H1 (cell line): Measurements from ENCODE around the gene MS4A15. TPM values are rescaled to one million over a fixed set of nuclear protein-coding genes. Genes with fewer than 3 reads are reported as not detected.

Source experiments
- CTCF ChIA-PET: fragments of 300-600 bp; sonication (Branson Sonifier 250); formaldehyde crosslinking; loops from one replicate; lab custom pipeline; 2021; ENCODE audit not compliant: partially characterized antibody; lab: Charles Lee
- POLR2A ChIA-PET: fragments of 300-600 bp; sonication (Branson Sonifier 250); formaldehyde crosslinking; loops from one replicate; lab custom pipeline; 2021; ENCODE audit warnings: inconsistent platforms; ENCODE audit not compliant: partially characterized antibody; lab: Charles Lee
- DNase-seq, 2 experiments: peaks; one replicate each; pipeline versions ENCODE4 v3.0.0 to v3.0.0-alpha.2; 2010 to 2022; ENCODE audit warnings: low spot score in 2 of 2, low read depth in 1 of 2, mixed read lengths in 1 of 2
- FAIRE-seq: peaks from 2 replicates; lab custom pipeline; 2011; peaks lifted over from hg19 to GRCh38; lab: Jason Lieb, UNC
- H2AFZ ChIP-seq: 2 replicates; pipeline ENCODE4 v1.8.1; 2012; ENCODE audit warnings: low read length, inconsistent platforms
- H2AK5ac ChIP-seq: 2 replicates; pipeline ENCODE4 v1.6.1; 2013; ENCODE audit warnings: low read depth, low read length
- H2BK120ac ChIP-seq: replicated peaks from 2 replicates; pipeline ENCODE3; 2013; ENCODE audit warnings: low read depth, low read length, inconsistent platforms
- H2BK12ac ChIP-seq: 2 replicates; pipeline ENCODE4 v1.6.1; 2013; ENCODE audit warnings: low read depth, low read length
- H2BK15ac ChIP-seq: 2 replicates; pipeline ENCODE4 v1.6.1; 2013; ENCODE audit warnings: low read length
- H2BK20ac ChIP-seq: 2 replicates; pipeline ENCODE4 v1.6.1; 2013; ENCODE audit warnings: low read length
- H2BK5ac ChIP-seq: 2 replicates; pipeline ENCODE4 v1.6.1; 2013; ENCODE audit warnings: low read depth, low read length
- H3K14ac ChIP-seq: 2 replicates; pipeline ENCODE4 v1.6.1; 2013; ENCODE audit warnings: inconsistent platforms; ENCODE audit not compliant: insufficient read length
- H3K18ac ChIP-seq: 2 replicates; pipeline ENCODE4 v1.6.1; 2013; ENCODE audit warnings: low read length; ENCODE audit errors: extremely low read depth
- H3K23ac ChIP-seq: 2 replicates; pipeline ENCODE4 v1.6.1; 2013; ENCODE audit warnings: inconsistent platforms; ENCODE audit not compliant: insufficient read length
- H3K23me2 ChIP-seq: 2 replicates; pipeline ENCODE4 v1.6.1; 2013; ENCODE audit warnings: low read depth, low read length
- H3K27ac ChIP-seq: 2 replicates; pipeline ENCODE4 v1.6.1; 2011; ENCODE audit warnings: low read depth, low read length, inconsistent platforms
- H3K27me3 ChIP-seq, 4 experiments: replicated peaks in 1 of 4; 1 replicate in 1 of 4; 2 replicates in 3 of 4; pipeline versions ENCODE4 v1.6.1 to v1.8.1; 2011 to 2013; ENCODE audit warnings: low read length in 3 of 4, mild to moderate bottlenecking in 3 of 4, inconsistent platforms in 2 of 4, mixed read lengths in 2 of 4, moderate library complexity in 1 of 4; ENCODE audit not compliant: control insufficient read depth in 3 of 4, insufficient read depth in 3 of 4; ENCODE audit errors: extremely low read depth in 1 of 4
- H3K36me3 ChIP-seq, 4 experiments: 2 replicates each; pipeline versions ENCODE4 v1.6.1 to v1.8.1; 2011 to 2013; ENCODE audit warnings: mild to moderate bottlenecking in 4 of 4, low read length in 3 of 4, moderate library complexity in 2 of 4, control low read depth in 1 of 4, inconsistent platforms in 1 of 4; ENCODE audit not compliant: insufficient read depth in 4 of 4, control insufficient read depth in 2 of 4
- H3K4ac ChIP-seq: replicated peaks from 2 replicates; pipeline ENCODE3; 2013; ENCODE audit warnings: low read length, low read depth, mixed read lengths, inconsistent platforms; ENCODE audit not compliant: insufficient read length
- H3K4me1 ChIP-seq, 4 experiments: replicated peaks in 1 of 4; 1 replicate in 1 of 4; 2 replicates in 3 of 4; pipeline versions ENCODE4 v1.6.1 to v1.8.1; 2011 to 2013; ENCODE audit warnings: low read length in 3 of 4, inconsistent platforms in 2 of 4, mixed read lengths in 1 of 4; ENCODE audit not compliant: insufficient read depth in 4 of 4, control insufficient read depth in 3 of 4
- H3K4me2 ChIP-seq, 2 experiments: 2 replicates each; pipeline versions ENCODE4 v1.6.1 to v1.8.1; 2011 to 2013; ENCODE audit warnings: low read depth in 2 of 2, low read length in 2 of 2, control low read depth in 1 of 2, inconsistent platforms in 1 of 2, mild to moderate bottlenecking in 1 of 2; ENCODE audit not compliant: insufficient read depth in 1 of 2
- H3K4me3 ChIP-seq, 4 experiments: fragments of 200-600, 300-600 bp in 1 of 4; sonication (generic), shearing (Covaris generic), sonication (Bioruptor Twin) in 1 of 4; 2 replicates each; pipeline versions ENCODE4 v1.5.1 to v1.8.1; 2011 to 2016; ENCODE audit warnings: low read length in 4 of 4, low read depth in 3 of 4, control low read depth in 2 of 4, inconsistent platforms in 2 of 4, mild to moderate bottlenecking in 2 of 4, mixed read lengths in 1 of 4, moderate library complexity in 1 of 4; ENCODE audit not compliant: insufficient read depth in 2 of 4; ENCODE audit errors: extremely low read depth in 1 of 4
- H3K56ac ChIP-seq: replicated peaks from 2 replicates; pipeline ENCODE3; 2013; ENCODE audit warnings: low read depth, mild to moderate bottlenecking, mixed read lengths, low read length, inconsistent platforms; ENCODE audit not compliant: insufficient read length
- H3K79me1 ChIP-seq: 2 replicates; pipeline ENCODE4 v1.6.1; 2013; ENCODE audit warnings: low read depth, low read length, control low read depth
- H3K79me2 ChIP-seq, 2 experiments: 2 replicates each; pipeline versions ENCODE4 v1.6.1 to v1.8.1; 2012 to 2013; ENCODE audit warnings: low read length in 2 of 2, mild to moderate bottlenecking in 2 of 2, inconsistent platforms in 1 of 2; ENCODE audit not compliant: insufficient read depth in 2 of 2, control insufficient read depth in 1 of 2
- H3K9ac ChIP-seq, 4 experiments: replicated peaks in 1 of 4; 1 replicate in 1 of 4; 2 replicates in 3 of 4; pipeline versions ENCODE4 v1.6.1 to v1.8.1; 2011 to 2013; ENCODE audit warnings: low read depth in 3 of 4, low read length in 3 of 4, control low read depth in 2 of 4, mild to moderate bottlenecking in 2 of 4, moderate library complexity in 2 of 4, inconsistent platforms in 1 of 4; ENCODE audit errors: extremely low read depth in 1 of 4
- H3K9me3 ChIP-seq, 2 experiments: 2 replicates each; pipeline versions ENCODE4 v1.6.1 to v1.8.1; 2012 to 2013; ENCODE audit warnings: mild to moderate bottlenecking in 2 of 2, moderate library complexity in 2 of 2, control low read depth in 1 of 2, inconsistent platforms in 1 of 2, low read depth in 1 of 2, low read length in 1 of 2, mixed read lengths in 1 of 2; ENCODE audit not compliant: insufficient read depth in 2 of 2
- H4K20me1 ChIP-seq, 2 experiments: replicated peaks in 1 of 2; 2 replicates each; pipeline versions ENCODE3 to v1.8.1; 2011 to 2013; ENCODE audit warnings: inconsistent platforms in 2 of 2, low read length in 2 of 2, mild to moderate bottlenecking in 1 of 2; ENCODE audit not compliant: insufficient read depth in 2 of 2, control insufficient read depth in 1 of 2
- H4K5ac ChIP-seq: 2 replicates; pipeline ENCODE4 v1.6.1; 2013; ENCODE audit warnings: low read length, low read depth, mixed read lengths, inconsistent platforms; ENCODE audit not compliant: insufficient read length
- H4K8ac ChIP-seq: 2 replicates; pipeline ENCODE4 v1.8.0; 2013; ENCODE audit warnings: mild to moderate bottlenecking, moderate library complexity, low read length, inconsistent platforms; ENCODE audit not compliant: insufficient read depth; ENCODE audit errors: extremely low read depth
- H4K91ac ChIP-seq: replicated peaks from 2 replicates; pipeline ENCODE3; 2013; ENCODE audit warnings: low read length, mixed read lengths, inconsistent platforms; ENCODE audit not compliant: insufficient read length
- KDM1A ChIP-seq: fragments of 200-600, 300-600 bp; sonication (generic); IDR thresholded peaks from 2 replicates; pipeline ENCODE4 v1.7.1; 2016; ENCODE audit warnings: mild to moderate bottlenecking, low read length, borderline replicate concordance
- NRF1 ChIP-seq: IDR thresholded peaks from 2 replicates; pipeline ENCODE4 v1.6.1; 2011; ENCODE audit warnings: mild to moderate bottlenecking, low read depth, low read length, improper control_type of control experiment
- SIN3A ChIP-seq, 2 experiments: IDR thresholded peaks in 1 of 2; conservative IDR thresholded peaks in 1 of 2; 2 replicates each; pipeline ENCODE4 v1.6.1; 2011 to 2012; ENCODE audit warnings: low read length in 2 of 2, improper control_type of control experiment in 1 of 2, low read depth in 1 of 2, mild to moderate bottlenecking in 1 of 2
- ZNF274 ChIP-seq: IDR thresholded peaks from 2 replicates; pipeline ENCODE4 v1.7.0; 2012; ENCODE audit warnings: low read length, borderline replicate concordance; ENCODE audit errors: extremely low read depth
- WGBS, 2 experiments: shearing (Covaris generic) in 1 of 2; methylation state at CpG; one replicate each; pipeline versions ENCODE4 v1.1.6 to v1.1.7; 2013 to 2015; ENCODE audit warnings: low lambda C conversion rate in 2 of 2, mixed read lengths in 2 of 2, inconsistent platforms in 1 of 2, low coverage in 1 of 2, missing lambda C conversion rate in 1 of 2; ENCODE audit not compliant: insufficient replicate concordance in 2 of 2, insufficient coverage in 1 of 2, insufficient read length in 1 of 2; ENCODE audit errors: extremely low coverage in 1 of 2, missing lambda C conversion rate in 1 of 2; 5-methylcytosine and 5-hydroxymethylcytosine counted together
- polyA plus RNA-seq, 7 experiments: library from polyadenylated mRNA; depleted of rRNA in 3 of 7; stranded (reverse) in 5 of 7; unstranded in 2 of 7; fragments of >200 nt in 5 of 7; fragments of 200-250 nt in 2 of 7; gene quantifications; 1 replicate in 5 of 7; 2 replicates in 1 of 7; 4 replicates in 1 of 7; pipeline versions ENCODE4 v1.2.1 to v1.2.3, GENCODE V29; 2011 to 2013; ENCODE audit warnings: missing spikeins in 2 of 7, mixed read lengths in 2 of 7
- total RNA-seq: library from RNA; stranded (reverse); fragmentation: NEBNext Ultra II Directional; extraction: Animal tissue kit (Norgen Biotek cat#: 25700); gene quantifications from 2 replicates; pipeline ENCODE4 v1.2.1, GENCODE V29; 2021

The MS4A15 gene
- total and polyA plus RNA-seq, 2 of the 8 experiments (the other 6 are each of a cell fraction or from before 2014, with no cell fraction given) = 0.15 to 0.17 TPM

- Histone ChIP-seq H3K56ac (no peak overlapping the region), H3K79me2 (no peaks in the 10 kb centered on the region), H4K91ac (no peak overlapping the region), H3K9me3 (0 out of 4 replicates have a peak, but pooled peaks cover 0 to 3% of the 10 kb centered on the region in 2 experiments), H2AFZ (no peak overlapping the region), H3K14ac (no peak overlapping the region), H3K18ac (no peak overlapping the region), H2BK5ac (no peak overlapping the region), H3K9ac (no peak overlapping the region), H3K4me2 (no peak overlapping the region), H4K8ac (no peak overlapping the region), H3K36me3 (no peaks in the 10 kb centered on the region), H2BK12ac (no peak overlapping the region), H2BK15ac (no peak overlapping the region), H2AK5ac (no peak overlapping the region), H3K79me1 (no peaks in the 10 kb centered on the region), H3K27ac (no peak overlapping the region), H3K4me3 (no peak overlapping the region), H3K4me1 (no peaks in the 10 kb centered on the region; a peak in 1 of 7 replicates), H4K5ac (no peak overlapping the region), H2BK20ac (no peak overlapping the region), H3K4ac (no peak overlapping the region), H2BK120ac (no peak overlapping the region), H3K23ac (no peak overlapping the region), H4K20me1 (no peaks in the 10 kb centered on the region), H3K23me2 (no peaks in the 10 kb centered on the region), H3K27me3 (no peaks in the 10 kb centered on the region; a peak in 1 of 7 replicates)
- FAIRE-seq = no peak
- no peak for DNase-seq
- WGBS, 2 experiments = 88% methylated on average over 10 of the region's 12 CpGs; no CpG with 5 or more reads in 1 of the 2 experiments
- POLR2A ChIA-PET = no interaction called here
- TF ChIP-seq NRF1 (no peak), KDM1A (peak; percentile 27; the same call in 1 of the 2 replicates), ZNF274 (no peak), SIN3A (conservative IDR thresholded peaks at IDR 0.05 in 1 of 2, IDR thresholded peaks at IDR 0.05 in 1 of 2; ENCODE audit: low read depth in 1 of 2, low read length in 2 of 2) (no peak)
- CTCF ChIA-PET = interaction anchor here (0.7 to 1.2 kb wide), 6 partner anchors 14 to 105 kb away, joined by 3 read pairs; partner anchors contain the start of gene MS4A15
Observed at GRCh38 chr11:60782393-60783140, 25.9 kb downstream of the MS4A15 start.
